Subcutaneous adipose tissue (tissue), 4 donors: ENCODE results near the gene TRAF1. TPM values are rescaled to one million over a fixed set of nuclear protein-coding genes. Genes with fewer than 3 reads are reported as not detected.

ENCODE experiments used
- CTCF ChIP-seq: fragments of 450-650 bp; IDR thresholded peaks from one replicate; pipeline ENCODE4 v1.5.1; 2016; ENCODE audit warnings: low read depth, mild to moderate bottlenecking, control low read depth, antibody characterized with exemption, moderate library complexity
- total RNA-seq, 4 donors: library from RNA; depleted of rRNA; stranded (reverse); fragments of >200 nt; gene quantifications; one replicate each; pipeline ENCODE4 v1.1.0, GENCODE V29; 2016

TRAF1 gene
- total RNA-seq, 4 donors from 2014 or later = 1.8 to 12.1 (median 5.7) TPM

GRCh38 chr9:120854596-120855327, 71.8 kb downstream of the TRAF1 start:
- TF ChIP-seq CTCF = no peak

GRCh38 chr9:120853198-120853597, 73.4 kb downstream of the TRAF1 start:
- TF ChIP-seq CTCF = no peak

Other genes starting within 250 kb of the TRAF1 start
- gene MEGF9, start 212.3 kb downstream of the TRAF1 start, total RNA-seq = 10 to 100 TPM; 33.7 to 55.1 (median 41.8) TPM
- gene FBXW2, start 133.4 kb downstream of the TRAF1 start, total RNA-seq = 10 to 100 TPM; 41.2 to 58.8 (median 44.3) TPM
- gene PSMD5, start 83.9 kb downstream of the TRAF1 start, total RNA-seq = 10 to 100 TPM; 45.7 to 77.3 (median 52.0) TPM
- 10 to 100 TPM; 11.6 to 36.7 (median 17.3) TPM for gene PHF19, start 49.6 kb downstream of the TRAF1 start, total RNA-seq
- gene C5, start 123.5 kb upstream of the TRAF1 start, total RNA-seq = 10 to 100 TPM; 13.6 to 23.7 (median 16.5) TPM
- 10 to 100 TPM; 20.0 to 30.2 (median 27.4) TPM for gene CNTRL, start 148.2 kb upstream of the TRAF1 start, total RNA-seq